ENCODE data around the gene NPY4R.
"Not testable (repeated sequence)": the region's sequence is repeated elsewhere in the genome, so short reads cannot be mapped to it uniquely, and the experiment has no call there.

The NPY4R gene, protein sequence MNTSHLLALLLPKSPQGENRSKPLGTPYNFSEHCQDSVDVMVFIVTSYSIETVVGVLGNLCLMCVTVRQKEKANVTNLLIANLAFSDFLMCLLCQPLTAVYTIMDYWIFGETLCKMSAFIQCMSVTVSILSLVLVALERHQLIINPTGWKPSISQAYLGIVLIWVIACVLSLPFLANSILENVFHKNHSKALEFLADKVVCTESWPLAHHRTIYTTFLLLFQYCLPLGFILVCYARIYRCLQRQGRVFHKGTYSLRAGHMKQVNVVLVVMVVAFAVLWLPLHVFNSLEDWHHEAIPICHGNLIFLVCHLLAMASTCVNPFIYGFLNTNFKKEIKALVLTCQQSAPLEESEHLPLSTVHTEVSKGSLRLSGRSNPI

DNA sequence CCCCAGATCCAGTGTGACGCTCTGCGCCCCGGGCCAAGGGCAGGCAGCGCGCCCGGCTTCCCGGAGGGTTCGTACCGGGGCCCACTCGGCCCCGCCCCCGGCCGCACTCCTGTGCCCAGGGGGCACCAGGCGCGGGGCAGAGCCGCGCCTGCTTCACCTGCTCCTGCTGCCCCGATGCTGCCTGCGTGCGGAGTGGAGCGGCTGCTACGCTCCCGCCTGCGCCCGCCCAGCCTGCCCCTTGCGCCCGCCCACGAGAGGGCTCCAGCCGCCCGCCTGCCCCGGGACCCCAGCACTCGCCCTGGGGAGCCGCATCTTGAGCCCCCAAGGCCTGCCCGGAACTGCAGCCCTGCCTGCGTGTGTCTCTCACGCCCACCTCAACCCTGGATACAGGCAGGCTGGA, at the start of gene NPY4R:
TSS of gene NPY4R (minus strand) at position 194 of the 400 bp plus-strand sequence. CDS start 3,323 bp downstream, outside the sequence.
- DNase-seq = not testable (repeated sequence)

DNA sequence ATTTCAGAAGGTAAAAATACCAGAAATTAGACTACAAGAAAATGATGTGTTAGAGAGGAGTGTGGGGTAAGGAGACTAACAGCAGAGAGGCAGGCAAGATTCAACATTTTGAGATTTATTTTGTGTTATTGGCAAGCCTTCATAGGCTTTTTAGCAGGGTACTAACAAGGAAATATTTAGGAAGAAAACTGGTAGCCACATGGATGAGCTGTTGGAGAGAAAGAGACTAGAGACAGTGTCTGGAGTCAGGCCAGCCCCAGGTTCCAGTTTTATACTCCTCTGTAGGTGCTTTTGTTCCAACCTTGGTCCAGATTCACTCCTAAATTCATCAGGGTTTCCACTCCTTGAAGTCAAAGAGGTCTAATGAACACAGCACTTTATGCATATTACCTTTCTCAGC, 49.6 kb upstream of the NPY4R start:
- DNase-seq = no peak

DNA sequence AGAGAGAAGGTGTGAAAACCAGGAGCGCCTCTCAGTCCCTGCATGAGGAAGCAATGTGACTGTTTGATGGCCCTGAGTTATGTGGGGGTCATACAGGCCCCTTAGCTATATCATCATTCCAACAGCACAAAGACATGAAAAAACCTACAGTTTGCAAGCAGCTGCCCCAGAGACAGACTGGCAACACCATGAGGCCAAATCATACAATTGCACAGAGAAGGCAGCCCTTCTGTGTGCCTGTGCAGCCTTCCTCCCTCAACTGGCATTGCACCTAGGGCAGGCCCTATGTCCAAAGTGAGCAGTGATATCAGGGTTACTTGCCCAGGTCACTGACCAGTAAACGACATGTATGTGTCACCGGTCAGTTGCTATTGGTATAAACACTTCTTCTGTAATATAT, 49.1 kb upstream of the NPY4R start:
- DNase-seq = no peak

DNA sequence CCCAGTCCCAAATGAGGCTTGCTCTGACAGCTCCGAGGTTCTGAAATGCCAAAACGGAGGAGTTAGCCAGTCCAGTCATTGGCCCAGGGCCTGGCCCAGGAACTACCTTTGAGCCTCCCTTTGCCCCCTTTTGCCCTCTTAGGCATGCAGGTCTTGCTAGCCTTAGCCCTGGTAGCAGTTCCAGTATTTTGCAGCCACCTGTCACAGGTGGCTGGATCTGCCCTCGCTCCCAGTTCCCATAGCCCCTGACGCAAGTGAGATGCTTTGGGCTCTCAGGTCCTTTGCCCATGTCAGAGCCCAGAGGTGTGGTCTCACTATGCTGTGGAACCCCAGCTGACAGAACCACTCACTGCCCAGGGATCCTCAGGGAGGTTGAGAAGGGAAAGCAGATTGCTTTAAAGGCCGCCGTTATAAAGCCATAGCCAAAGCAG, 48.7 kb upstream of the NPY4R start:
- DNase-seq = no peak

DNA sequence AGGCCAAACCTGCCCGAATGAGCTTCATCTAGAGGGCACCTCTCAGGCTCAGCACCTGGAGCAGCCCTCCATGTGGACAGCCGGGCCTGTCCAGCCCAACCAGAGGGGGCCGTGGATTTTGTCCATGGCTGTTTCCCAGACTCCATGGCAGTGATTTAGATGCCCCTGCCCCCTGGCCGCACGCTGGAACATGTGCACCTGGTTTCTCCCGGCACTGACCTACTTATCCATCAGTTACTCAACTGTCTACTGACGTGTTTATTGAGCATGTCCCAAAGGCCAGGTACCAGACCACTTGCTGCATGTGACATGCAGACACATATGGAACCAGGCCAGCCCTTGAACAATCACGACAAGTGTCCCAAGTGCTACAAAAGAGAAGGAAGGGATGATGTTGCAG, 47.6 kb upstream of the NPY4R start:
- DNase-seq = not testable (repeated sequence)

DNA sequence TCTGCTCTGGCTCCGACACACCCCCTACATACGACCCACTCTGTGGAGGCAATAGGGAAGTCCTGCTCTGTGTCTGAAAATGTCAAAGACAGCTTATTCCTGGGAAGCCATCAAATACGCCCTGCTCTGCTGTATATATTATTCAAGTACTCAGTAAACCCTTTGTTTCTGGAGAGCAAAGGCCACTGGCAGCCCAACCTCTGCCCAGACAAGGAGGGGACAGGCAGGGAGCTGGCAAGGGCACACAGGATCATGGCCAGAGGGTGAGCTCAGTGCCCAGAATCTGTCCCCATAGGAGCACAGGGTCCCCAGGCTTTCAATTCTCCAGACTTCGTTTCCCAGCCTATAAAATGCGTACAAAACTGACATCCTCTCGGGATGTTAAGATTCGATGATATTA, 47.0 kb upstream of the NPY4R start:
- not testable (repeated sequence) for DNase-seq

DNA sequence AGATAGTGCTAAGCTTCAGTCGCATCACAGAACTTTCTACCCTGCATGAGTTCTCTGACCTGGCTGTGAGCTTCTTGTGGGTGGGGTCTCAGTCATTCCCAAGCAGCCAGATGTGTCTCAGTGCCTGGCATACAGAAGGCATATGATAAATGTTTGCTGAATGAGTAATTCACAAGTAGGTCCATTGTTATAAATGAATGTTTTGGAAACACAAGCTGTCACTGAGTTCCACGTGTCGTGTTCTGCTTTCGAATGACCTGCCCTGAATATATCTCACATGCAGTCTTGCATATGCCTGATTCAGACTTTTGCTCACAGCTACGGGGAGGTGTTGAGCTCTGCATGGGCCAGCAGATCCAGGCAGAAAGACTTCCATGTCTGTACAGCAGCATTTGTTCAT, 46.2 kb upstream of the NPY4R start:
- not testable (repeated sequence) for DNase-seq

DNA sequence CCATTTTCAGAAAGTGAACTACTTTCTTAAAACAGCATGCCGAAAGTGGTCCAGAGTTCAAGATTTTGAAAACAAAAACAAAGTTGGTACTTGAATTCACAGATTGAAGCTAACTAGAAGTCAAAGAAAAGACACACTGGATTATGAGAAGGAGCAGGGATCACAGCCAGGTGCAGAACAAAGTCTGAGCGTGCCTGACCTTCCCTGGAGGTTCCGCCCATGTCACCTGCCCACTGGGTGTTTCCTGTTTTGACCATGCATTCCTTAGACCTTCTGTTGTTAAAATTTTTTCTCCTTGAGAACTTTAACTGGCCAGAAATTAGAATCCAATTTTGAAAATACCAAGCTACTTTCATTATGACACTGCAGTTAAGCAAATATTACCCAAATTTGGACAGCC, 34.2 kb upstream of the NPY4R start:
- DNase-seq = not testable (repeated sequence)

DNA sequence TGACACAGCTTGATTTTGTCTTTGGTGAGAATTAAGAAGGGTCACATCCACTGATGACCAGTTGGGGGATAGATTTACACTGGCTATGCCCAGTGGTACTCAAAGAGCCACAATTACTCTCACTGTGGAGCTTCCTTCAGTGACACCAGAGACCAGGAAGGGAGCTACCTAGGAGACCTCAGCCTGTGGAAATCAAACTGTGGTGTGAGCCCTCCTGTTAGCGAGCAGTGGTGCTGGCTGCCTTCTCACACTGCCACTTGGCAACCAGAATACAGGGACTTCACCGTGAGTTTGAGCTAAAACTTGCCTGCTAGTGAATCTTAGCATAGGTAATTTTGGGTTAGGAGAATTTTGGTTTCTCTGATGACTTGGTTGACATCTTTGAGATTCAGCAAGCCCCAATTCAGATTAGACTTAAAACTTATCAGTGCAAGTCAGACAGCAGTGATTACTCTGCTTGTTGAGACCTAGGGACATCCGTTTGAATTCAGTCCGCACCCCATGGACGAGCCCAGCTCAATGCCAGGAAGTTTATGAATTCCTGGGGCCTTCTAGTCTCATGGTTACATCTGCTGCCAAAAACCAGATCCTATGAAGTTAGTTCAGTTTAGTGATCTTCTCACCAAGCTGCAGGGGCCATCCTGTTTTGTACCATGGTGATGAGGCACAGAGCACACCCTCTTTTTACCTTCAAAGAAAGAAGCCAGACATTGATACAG, 33.4 kb upstream of the NPY4R start:
- not testable (repeated sequence) for DNase-seq

DNA sequence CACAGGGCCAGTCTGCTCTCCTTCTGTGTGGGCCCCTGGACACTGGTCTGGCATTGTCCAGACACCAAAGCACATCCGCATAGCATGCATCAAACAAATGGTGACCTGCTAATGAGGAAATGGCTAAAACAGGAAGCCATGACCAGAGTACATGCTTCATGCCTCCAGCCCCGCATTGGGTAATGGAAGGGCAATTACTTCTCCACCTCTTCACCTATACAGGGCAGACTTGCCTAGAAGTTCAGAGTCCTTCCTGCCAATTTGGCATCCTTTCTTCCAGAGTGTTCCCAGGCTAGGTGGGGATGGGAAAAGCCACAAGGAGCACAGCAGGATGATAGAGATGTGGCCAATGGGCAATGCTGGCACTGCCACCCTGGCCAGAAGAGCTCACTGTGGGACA, 32.1 kb upstream of the NPY4R start:
- not testable (repeated sequence) for DNase-seq

DNA sequence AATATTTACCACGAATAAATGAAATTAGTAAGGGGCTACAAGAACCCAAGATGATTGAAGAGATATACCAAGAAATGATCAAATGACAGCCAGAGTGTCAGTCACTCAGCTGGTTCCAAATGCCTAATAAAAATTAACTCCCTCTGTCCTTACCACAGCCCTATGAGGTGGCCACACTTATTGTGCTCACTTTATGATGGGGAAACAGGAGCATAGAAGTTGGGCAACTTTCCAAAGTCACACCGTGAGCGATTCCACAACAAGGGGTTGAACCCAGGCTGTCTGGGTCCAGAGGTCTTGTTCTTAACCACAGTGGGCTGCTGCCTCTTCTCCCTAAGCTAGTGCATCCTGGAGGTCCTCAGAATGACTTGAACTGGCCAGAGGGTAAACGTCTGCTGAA, 31.6 kb upstream of the NPY4R start:
- DNase-seq = not testable (repeated sequence)

DNA sequence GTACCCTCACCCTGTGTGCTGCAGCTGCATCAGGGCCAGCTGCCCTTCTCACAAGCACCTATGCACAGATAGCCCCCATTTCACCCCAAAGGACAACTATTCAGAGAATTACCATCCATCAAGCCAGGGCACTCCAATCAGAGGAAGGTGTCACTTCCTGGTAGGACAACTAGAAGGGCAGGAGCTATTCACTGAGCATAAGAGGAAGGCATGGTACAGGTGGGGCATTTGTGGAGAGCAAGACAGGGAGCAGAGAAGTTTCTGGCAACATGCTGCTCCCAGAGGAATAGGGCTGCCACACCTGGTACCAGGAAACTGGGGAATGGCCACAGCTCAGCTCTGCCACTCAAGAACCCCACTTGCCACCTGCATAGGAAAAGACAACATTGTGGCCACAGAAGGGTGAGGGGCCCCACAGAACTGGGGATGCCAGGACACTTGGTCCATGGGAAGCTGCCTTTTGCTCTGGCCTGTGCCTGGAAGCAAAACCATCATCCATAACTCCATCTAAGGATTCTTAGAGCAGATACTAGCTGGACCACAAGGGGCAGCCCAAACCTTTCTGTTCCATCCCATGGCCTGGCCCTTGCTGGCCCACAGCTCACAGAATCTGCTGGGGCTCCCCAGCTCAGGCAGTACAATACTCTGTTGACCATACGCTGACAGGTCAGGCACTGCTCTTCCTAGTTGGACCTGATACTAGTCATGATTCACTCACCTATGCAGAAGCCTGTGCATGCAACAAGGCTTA, 25.8 kb upstream of the NPY4R start:
- DNase-seq = not testable (repeated sequence)

DNA sequence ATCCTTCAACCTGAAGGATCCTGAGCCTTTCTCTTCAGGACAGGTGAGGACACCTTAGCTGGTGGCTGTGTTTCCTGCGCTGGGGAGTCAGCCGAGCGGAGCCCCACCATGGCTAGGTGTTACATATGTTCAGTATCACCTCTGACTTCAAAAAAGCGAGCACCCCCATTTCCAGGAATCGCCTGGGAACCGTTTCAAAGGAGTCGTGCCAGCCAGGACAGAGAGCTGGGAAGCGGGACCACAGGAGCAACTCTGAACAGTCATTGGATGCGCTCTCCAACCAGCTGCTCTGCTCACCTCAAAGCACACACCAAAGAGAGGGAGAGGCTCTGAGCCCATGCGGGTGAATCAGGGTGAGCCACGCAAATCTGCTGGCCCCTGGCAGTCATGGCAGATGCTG, 24.5 kb upstream of the NPY4R start:
- DNase-seq = not testable (repeated sequence)

DNA sequence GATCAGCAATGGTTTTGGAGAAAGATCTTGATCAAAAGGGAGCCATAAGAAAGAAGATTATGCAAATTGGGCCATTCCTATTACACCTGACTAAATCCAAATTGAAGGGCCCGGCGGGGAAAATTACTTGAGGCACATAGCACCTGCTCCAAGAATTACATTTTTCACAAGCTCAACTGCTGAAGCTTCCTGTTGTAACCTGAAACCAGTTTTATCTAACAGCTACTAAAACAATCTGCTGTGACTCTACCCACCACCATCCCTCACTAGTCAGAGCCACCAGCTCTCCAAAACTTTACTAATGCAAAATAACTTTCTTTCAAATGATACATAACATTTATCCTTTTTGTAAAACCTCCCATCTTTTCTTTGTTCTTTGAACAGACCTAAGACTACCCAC, 20.7 kb upstream of the NPY4R start:
- not testable (repeated sequence) for DNase-seq

DNA sequence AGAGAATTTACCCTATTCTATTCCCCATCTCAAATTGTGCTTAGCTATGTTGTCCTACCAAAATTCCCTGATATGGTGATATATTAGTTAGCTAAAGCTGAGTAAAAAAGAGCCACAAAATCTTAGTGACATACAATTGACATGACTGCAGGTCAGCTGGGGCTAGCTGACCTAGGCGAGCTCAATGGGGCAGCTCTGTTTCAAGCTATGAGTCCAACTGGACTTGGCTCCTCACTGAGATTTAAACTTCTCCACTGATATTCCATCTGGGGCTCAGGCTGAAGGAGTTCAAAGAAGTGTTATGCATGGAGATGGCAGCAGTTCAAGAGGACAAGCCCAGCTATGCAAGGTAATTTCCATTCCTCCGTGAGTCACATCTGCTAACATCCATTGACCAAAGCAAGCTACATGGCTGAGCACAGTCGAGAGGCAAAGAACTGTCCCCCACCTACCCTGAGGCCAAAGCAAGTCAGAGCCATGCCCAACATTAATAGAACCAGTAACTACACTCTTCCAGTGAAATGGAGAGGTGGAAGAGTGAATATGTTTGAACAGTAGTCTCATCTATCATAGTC, 9.1 kb upstream of the NPY4R start:
- not testable (repeated sequence) for DNase-seq

DNA sequence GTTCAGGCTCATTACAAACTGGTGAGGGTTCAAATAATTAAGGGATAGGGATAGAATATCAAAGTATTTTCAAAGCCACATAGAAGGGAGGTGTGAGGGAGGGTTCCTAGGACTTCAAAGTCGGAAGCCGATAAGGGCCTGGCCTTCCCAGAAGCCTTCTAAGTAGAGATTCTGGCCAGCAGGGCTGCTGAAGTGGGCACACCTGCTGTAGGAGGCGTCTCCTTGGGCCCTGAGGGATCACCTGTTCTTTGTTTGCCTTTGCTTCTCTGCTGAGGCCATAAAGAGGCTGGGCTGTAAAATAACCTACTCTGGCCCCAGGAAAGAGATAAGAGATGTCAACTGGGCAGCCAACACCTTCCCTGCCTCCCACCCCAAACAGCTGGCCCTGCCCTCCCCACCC, 8.0 kb upstream of the NPY4R start:
- DNase-seq = not testable (repeated sequence)

DNA sequence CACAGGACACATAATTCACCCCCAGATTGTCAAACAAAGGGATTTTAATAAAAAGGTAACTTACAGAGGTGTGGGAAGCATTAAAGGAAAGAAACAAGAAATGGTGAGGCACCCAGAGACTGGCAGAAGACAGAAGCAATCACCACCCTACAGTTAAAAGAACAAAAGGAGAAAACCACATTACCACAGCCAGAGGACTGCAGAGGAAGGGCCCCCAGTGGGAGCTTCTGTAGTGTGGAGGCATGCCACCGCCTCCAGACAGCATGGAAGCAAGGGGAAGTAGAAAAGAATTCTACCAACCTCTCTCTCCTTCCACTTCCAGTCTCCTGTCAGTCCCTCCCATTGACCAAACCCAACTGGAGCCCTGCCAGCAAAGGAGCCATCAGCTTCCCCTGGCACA, 4.4 kb upstream of the NPY4R start:
- not testable (repeated sequence) for DNase-seq

DNA sequence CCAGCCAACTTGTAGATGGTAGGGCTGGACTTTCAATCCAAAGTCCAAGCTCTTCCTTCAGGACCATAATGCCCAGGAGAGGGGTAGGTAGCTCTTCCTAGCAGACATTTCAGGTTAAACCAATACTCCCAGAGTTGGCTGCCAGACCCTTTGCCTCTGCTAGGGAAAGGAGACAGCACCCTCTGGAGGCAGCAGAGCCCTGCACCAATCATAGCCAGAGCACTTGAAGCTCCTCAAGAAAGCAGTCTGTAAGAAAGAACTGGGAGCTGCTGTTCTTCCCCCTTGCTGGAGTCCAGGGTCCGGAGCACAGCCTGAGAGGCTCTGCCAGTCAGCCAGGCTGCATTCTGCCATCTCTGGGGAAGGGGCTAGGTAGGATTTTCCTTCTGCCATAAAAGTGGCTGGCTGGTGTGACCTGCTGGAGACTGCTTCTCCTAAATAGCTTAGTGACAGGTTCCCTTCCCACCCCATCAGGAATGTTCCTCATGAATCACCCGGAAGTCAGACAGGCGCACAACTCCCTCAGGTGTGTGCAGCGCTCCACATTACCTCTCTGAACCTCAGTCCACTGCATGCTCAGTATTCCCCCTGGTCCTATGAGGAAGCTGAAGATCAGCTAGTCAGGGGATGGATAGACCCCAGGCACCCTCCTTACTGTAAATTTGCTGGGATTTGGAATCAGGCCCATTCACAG, 2.5 kb upstream of the NPY4R start:
- DNase-seq = not testable (repeated sequence)

DNA sequence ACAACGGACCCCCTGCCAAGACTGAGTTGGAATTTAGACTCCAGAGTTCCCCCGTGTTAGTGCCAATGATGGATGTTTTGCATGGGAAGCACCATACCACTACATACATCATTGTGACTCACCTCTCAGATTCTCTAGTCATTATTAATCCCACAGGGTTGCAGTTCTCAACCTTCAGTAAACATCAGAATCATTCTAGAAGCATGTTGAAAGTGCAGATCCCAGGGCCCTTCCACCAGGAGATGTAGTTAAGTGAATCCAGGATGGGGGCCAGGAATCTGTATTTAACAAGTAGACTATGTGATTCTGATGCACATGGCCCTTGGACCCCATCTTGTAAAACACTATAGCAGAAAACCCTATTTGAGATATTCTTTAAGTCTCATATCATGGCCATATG, 2.1 kb downstream of the NPY4R start:
- DNase-seq = not testable (repeated sequence)

DNA sequence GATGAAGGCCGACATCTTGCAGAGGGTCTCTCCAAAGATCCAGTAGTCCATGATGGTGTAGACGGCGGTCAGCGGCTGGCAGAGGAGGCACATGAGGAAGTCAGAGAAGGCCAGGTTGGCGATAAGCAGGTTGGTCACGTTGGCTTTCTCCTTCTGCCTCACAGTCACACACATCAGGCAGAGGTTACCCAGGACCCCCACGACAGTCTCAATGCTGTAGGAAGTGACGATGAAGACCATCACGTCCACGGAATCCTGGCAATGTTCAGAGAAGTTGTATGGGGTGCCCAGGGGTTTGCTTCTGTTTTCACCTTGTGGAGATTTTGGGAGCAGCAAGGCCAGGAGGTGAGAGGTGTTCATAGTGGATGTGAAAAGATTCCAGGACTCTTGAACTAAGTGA, 3.5 kb downstream of the NPY4R start:
- DNase-seq = not testable (repeated sequence)

DNA sequence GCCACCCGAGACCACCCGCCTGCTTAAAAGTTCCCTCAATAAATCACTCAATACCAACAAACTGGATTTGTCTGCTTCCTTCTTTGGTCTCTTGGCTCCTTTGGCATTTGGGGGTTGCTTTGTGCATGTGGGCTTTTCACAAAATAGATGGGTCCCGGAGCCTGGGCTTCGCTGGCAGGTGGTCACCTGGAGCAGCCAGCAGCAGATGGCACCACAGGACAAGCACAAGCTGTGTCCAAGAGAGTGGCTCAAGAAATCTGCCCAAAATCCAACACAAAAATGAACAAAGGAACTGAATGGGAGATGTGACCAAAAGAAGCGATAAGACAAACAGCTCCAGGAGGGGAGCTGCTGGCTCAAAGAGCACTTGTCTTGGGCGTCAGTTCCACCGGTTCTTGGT, 6.2 kb downstream of the NPY4R start:
- DNase-seq = not testable (repeated sequence)

DNA sequence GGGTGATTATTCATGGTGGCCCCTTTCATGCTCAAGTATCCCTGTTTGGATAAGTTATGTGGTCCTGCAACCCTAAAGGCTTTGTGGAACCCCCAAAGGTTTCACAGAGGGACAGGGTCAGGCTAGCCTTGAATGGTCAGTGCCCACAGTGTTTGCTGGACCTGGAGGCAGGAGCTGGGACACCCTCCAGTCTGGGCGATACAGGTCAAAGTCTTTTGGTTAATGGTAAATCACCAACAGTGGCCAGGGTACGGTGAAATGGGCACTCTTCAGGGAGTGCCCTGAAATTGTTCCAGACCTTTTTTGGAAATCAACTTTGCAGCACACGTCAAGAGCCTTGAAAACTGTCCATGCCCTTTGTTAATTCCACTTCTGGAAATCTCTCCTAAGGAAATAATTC, 8.7 kb downstream of the NPY4R start:
- not testable (repeated sequence) for DNase-seq

Measured in hematopoietic multipotent progenitor cell treated with erythropoietin and hydrocortisone succinate and interleukin-3 and kit ligand, for 4 days (in vitro differentiated cells).